Activated T-helper 17 cell treated with anti-CD3 and anti-CD28 coated beads, Interleukin-2, amount 50 U/mL, for 72 hours (primary cell): ENCODE data around the gene SLC6A16. TPM values are rescaled to one million over a fixed set of nuclear protein-coding genes. Genes with fewer than 3 reads are reported as not detected.
"Not testable (repeated sequence)": the region's sequence is repeated elsewhere in the genome, so short reads cannot be mapped to it uniquely, and the experiment has no call there.

Experiments
- ATAC-seq: fragments of 150-1000 bp; cut with Tn5 transposase; replicated peaks from 2 replicates; pipeline ENCODE4 v1.10.0; 2021; ENCODE audit warnings: mild to moderate bottlenecking, moderate library complexity
- H3K27ac Mint-ChIP-seq: one replicate; pipeline ENCODE4 v1.8.0; 2022; ENCODE audit warnings: mixed read lengths
- H3K27me3 Mint-ChIP-seq: one replicate; pipeline ENCODE4 v1.8.0; 2022; ENCODE audit warnings: mixed read lengths
- H3K36me3 Mint-ChIP-seq: one replicate; pipeline ENCODE4 v1.8.0; 2022; ENCODE audit warnings: low read depth, mild to moderate bottlenecking, mixed read lengths
- H3K4me1 Mint-ChIP-seq: one replicate; pipeline ENCODE4 v1.8.0; 2022; ENCODE audit warnings: mixed read lengths
- H3K4me3 Mint-ChIP-seq: one replicate; pipeline ENCODE4 v1.8.0; 2022; ENCODE audit warnings: mild to moderate bottlenecking, mixed read lengths
- H3K9me3 Mint-ChIP-seq: one replicate; pipeline ENCODE4 v1.8.0; 2022; ENCODE audit warnings: mixed read lengths
- total RNA-seq, 2 donors: library from RNA; stranded (reverse); gene quantifications; one replicate each; pipeline ENCODE4 v1.2.3, GENCODE V29; 2022

The SLC6A16 gene
- total RNA-seq, 2 donors from 2014 or later = 1.1 to 1.4 TPM

DNA sequence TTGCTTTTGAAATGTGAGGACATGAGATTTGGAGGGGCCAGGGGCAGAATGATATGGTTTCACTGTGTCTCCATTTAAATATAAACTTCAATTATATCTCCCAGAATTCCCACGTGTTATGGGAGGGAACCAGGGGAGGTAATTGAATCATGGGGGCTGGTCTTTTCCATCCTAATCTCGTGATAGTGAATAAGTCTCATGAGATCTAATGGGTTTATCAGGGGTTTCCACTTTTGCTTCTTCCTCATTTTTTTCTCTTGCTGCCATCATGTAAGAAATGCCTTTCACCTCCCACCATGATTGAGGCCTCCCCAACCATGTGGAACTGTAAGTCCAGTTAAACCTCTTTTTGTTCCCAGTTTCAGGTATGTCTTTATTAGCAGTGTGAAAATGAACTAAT, 35.7 kb downstream of the SLC6A16 start:
- not testable (repeated sequence) for H3K4me3 Mint-ChIP-seq, H3K9me3 Mint-ChIP-seq, ATAC-seq, H3K27ac Mint-ChIP-seq, H3K4me1 Mint-ChIP-seq, H3K36me3 Mint-ChIP-seq, H3K27me3 Mint-ChIP-seq

DNA sequence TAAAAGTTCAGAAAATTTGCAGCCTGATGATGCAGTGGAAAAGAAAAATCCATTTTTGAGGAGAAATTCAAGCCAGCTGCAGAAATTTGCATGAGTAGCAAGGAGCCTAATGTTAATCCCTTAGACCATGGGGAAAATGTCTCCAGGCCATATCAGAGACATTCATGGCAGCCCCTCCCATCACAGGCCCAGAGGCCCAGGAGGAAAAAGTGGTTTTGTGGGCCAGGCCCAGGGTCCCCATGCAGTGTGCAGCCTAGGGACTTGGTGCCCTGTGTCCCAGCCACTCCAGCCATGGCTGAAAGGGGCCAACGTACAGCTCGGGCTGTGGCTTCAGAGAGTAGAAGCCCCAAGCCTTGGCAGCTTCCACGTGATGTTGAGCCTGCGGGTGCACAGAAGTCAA, 36.8 kb downstream of the SLC6A16 start:
- not testable (repeated sequence) for H3K4me1 Mint-ChIP-seq, H3K4me3 Mint-ChIP-seq, H3K9me3 Mint-ChIP-seq, ATAC-seq, H3K27ac Mint-ChIP-seq, H3K36me3 Mint-ChIP-seq, H3K27me3 Mint-ChIP-seq

DNA sequence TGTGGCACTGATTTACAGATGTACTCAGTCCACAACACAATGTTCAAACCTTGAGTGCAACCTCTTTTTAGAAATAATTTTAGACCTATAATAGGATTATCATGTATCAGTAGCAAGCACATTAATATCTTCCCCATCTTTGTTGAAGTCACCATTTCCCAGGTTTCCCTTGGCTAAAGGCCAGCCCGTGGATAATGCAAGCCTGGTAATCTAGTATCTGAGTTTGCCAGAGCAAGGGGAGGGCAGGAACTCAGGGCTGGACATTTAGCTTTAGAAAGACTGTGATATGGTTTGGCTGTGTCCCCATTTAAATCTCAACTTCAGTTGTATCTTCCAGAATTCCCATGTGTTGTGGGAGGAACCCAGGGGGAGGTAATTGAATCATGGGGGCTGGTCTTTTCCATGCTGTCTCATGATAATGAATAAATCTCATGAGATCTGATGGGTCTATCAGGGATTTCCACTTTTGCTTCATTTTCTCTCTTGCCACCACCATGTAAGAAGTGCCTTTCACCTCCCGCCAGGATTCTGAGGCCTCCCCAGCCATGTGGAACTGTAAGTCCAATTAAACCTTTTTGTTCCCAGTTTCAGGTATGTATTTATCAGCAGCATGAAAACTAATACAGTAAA, 37.7 kb downstream of the SLC6A16 start:
- no peaks in the 10 kb centered on the region for H3K4me1 Mint-ChIP-seq
- no peaks in the 10 kb centered on the region for H3K36me3 Mint-ChIP-seq
- H3K27me3 Mint-ChIP-seq = no peaks in the 10 kb centered on the region
- no peaks in the 10 kb centered on the region for H3K9me3 Mint-ChIP-seq
- H3K4me3 Mint-ChIP-seq = no peak overlapping the region
- ATAC-seq = no peak
- H3K27ac Mint-ChIP-seq = no peak overlapping the region

DNA sequence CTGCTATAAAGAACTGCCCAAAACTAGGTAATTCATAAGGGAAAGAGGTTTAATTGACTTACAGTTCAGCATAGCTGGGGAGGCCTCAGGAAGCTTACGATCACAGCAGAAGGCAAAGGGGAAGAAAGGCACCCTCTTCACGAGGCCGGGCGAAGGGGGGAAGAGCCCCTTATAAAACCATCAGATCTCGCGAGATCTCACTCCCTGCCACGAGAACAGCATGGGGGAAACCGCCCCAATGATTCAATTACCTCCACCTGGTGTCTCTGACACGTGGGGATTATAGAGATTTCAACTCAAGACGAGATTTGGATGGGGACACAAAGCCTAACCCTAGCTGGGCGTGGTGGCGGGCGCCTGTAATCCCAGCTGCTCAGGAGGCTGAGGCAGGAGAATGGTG, 42.8 kb downstream of the SLC6A16 start:
- no peak for ATAC-seq
- Mint-ChIP-seq H3K4me1 (no peaks in the 10 kb centered on the region), H3K27ac (no peak overlapping the region), H3K4me3 (no peak overlapping the region), H3K9me3 (no peaks in the 10 kb centered on the region), H3K36me3 (no peaks in the 10 kb centered on the region), H3K27me3 (peaks cover 2% of the 10 kb centered on the region)

DNA sequence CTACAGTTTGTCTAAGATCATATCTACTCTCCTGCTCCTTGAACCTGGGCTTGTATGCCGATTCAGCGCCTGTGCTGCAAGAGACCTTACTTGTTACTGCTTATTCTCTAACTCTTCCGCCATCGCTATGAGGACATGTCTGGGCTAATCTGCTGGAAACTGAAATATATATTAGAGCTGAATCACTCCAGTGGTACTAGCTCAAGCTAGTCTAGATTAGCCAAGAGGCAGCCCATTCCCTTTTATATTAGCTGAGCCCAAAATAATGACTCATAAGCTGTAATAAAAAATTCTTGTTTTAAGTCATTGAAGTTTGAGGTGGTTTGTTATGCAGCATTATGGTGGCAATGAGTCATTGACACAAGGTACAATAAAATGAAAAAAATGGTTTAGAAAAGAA, 52.8 kb downstream of the SLC6A16 start:
- Mint-ChIP-seq H3K9me3 (peaks cover 6% of the 10 kb centered on the region), H3K4me1 (no peaks in the 10 kb centered on the region), H3K27ac (no peak overlapping the region), H3K27me3 (peaks cover 8% of the 10 kb centered on the region), H3K4me3 (no peak overlapping the region), H3K36me3 (no peaks in the 10 kb centered on the region)
- ATAC-seq = peak; percentile 85

- H3K36me3 Mint-ChIP-seq = no peaks in the 10 kb centered on the region
- peaks cover 6% of the 10 kb centered on the region for H3K9me3 Mint-ChIP-seq
- no peak overlapping the region for H3K4me3 Mint-ChIP-seq
- H3K27me3 Mint-ChIP-seq = peaks cover 6% of the 10 kb centered on the region
- no peak overlapping the region for H3K27ac Mint-ChIP-seq
- no peak for ATAC-seq
- no peaks in the 10 kb centered on the region for H3K4me1 Mint-ChIP-seq
These were observed 53.8 kb downstream of the SLC6A16 start for GRCh38 chr19:49271080-49271753.

DNA sequence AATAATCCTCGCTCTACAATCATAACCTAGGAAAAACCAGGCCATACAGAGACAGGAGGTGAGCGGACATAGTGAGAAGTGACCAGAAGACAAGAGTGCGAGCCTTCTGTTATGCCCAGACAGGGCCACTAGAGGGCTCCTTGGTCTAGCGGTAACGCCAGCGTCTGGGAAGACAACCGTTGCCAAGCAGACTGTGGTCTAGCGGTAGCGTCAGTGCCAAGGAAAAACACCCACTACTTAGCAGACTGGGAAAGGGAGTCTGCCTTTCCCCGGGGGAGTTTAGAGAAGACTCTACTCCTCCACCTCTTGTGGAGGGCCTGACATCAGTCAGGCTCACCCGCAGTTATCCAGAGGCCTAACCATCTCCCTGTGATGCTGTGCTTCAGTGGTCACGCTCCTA, 58.6 kb downstream of the SLC6A16 start:
- H3K4me3 Mint-ChIP-seq, H3K36me3 Mint-ChIP-seq, H3K9me3 Mint-ChIP-seq, ATAC-seq, H3K27ac Mint-ChIP-seq, H3K4me1 Mint-ChIP-seq: not testable (repeated sequence)
- H3K27me3 Mint-ChIP-seq = peaks cover 11% of the 10 kb centered on the region

DNA sequence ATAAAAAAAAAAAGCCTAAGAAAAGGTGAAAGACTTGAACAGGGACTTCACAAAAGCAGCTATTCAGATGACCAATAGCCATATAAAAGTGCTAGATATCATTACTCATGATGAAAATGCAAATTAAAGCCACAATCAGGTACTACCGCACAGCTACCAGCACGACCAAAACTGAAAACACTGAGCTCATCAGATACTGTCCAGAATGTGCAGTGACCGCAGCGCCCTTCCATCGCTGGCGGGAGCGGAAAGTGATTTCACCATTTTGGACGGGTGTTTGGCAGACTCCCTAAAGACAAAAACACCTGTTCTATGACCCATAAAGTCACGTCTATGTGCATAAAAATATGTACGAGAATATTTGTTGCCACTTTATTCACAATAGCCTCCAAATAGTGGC, 60.7 kb downstream of the SLC6A16 start:
- no peaks in the 10 kb centered on the region for H3K4me1 Mint-ChIP-seq
- no peaks in the 10 kb centered on the region for H3K9me3 Mint-ChIP-seq
- H3K27ac Mint-ChIP-seq = no peak overlapping the region
- no peaks in the 10 kb centered on the region for H3K36me3 Mint-ChIP-seq
- no peak overlapping the region for H3K4me3 Mint-ChIP-seq
- no peak for ATAC-seq
- H3K27me3 Mint-ChIP-seq = peaks cover 8% of the 10 kb centered on the region

DNA sequence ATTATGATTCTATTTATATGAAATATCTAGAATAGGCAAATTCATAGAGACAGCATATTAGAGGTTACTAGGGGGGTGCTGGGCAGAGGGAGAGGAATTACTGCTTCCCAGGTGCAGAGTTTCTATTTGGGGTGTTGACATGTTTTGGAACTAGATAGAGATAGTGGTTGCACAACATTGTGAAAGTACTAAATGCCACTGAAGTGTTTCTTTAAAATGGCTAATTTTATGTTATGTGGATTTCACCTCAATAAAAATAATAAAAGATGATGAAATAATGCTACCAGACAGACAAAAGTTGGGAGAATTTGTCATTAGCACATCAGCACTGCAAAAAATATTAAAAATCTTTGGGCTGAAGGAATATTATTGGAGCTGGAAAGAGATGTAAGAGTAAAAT, 63.4 kb downstream of the SLC6A16 start:
- H3K36me3 Mint-ChIP-seq = no peaks in the 10 kb centered on the region
- no peak overlapping the region for H3K27ac Mint-ChIP-seq
- H3K27me3 Mint-ChIP-seq = peaks cover 15% of the 10 kb centered on the region
- no peak for ATAC-seq
- H3K9me3 Mint-ChIP-seq = peaks cover 7% of the 10 kb centered on the region
- no peaks in the 10 kb centered on the region for H3K4me1 Mint-ChIP-seq
- no peak overlapping the region for H3K4me3 Mint-ChIP-seq

DNA sequence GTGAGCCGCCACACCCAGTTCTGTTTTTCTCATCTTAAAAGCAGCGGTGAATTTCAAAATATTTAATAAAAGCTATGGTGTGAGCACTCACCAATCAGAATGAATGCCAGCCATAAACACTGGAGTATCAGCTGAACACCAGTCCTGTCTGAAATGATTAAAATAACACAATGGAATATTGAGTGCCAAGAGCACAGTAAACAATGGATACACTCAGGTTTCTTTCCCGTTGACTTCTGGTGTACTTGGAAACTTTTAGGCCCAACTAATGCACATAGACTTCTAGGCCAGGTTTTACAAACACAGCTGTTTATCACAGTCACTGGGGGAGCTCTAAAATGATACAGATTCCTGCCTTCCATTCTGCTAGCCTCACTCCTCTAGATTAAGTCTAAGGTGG, 68.3 kb downstream of the SLC6A16 start:
- Mint-ChIP-seq H3K27ac (no peak overlapping the region), H3K9me3 (peaks cover 7% of the 10 kb centered on the region), H3K36me3 (no peaks in the 10 kb centered on the region), H3K27me3 (peaks cover 25% of the 10 kb centered on the region), H3K4me3 (no peak overlapping the region), H3K4me1 (no peaks in the 10 kb centered on the region)
- no peak for ATAC-seq

GRCh38 chr19:49255674-49256073, 69.3 kb downstream of the SLC6A16 start:
- ATAC-seq = no peak
- H3K9me3 Mint-ChIP-seq = peaks cover 7% of the 10 kb centered on the region
- H3K4me3 Mint-ChIP-seq = no peak overlapping the region
- peaks cover 25% of the 10 kb centered on the region for H3K27me3 Mint-ChIP-seq
- H3K36me3 Mint-ChIP-seq = no peaks in the 10 kb centered on the region
- no peak overlapping the region for H3K27ac Mint-ChIP-seq
- no peaks in the 10 kb centered on the region for H3K4me1 Mint-ChIP-seq

- Mint-ChIP-seq H3K4me3 (no peak overlapping the region), H3K27me3 (peaks cover 15% of the 10 kb centered on the region), H3K27ac (no peak overlapping the region), H3K36me3 (no peaks in the 10 kb centered on the region), H3K4me1 (no peaks in the 10 kb centered on the region), H3K9me3 (no peaks in the 10 kb centered on the region)
- ATAC-seq = no peak
These were observed 75.1 kb downstream of the SLC6A16 start for GRCh38 chr19:49249933-49250332.

GRCh38 chr19:49247676-49248075, 77.3 kb downstream of the SLC6A16 start:
- Mint-ChIP-seq H3K4me1 (no peaks in the 10 kb centered on the region), H3K27me3 (peaks cover 10% of the 10 kb centered on the region), H3K36me3 (no peaks in the 10 kb centered on the region), H3K4me3 (no peak overlapping the region), H3K9me3 (no peaks in the 10 kb centered on the region), H3K27ac (no peak overlapping the region)
- ATAC-seq = no peak

- H3K36me3 Mint-ChIP-seq = no peaks in the 10 kb centered on the region
- no peaks in the 10 kb centered on the region for H3K9me3 Mint-ChIP-seq
- H3K4me3 Mint-ChIP-seq = no peak overlapping the region
- no peak overlapping the region for H3K27ac Mint-ChIP-seq
- no peaks in the 10 kb centered on the region for H3K27me3 Mint-ChIP-seq
- no peaks in the 10 kb centered on the region for H3K4me1 Mint-ChIP-seq
- ATAC-seq = no peak
These were observed 80.7 kb downstream of the SLC6A16 start for GRCh38 chr19:49244256-49244655.

- Mint-ChIP-seq H3K36me3 (no peaks in the 10 kb centered on the region), H3K27ac (no peak overlapping the region), H3K9me3 (no peaks in the 10 kb centered on the region), H3K4me3 (no peak overlapping the region), H3K4me1 (no peaks in the 10 kb centered on the region), H3K27me3 (no peaks in the 10 kb centered on the region)
- ATAC-seq = no peak
These were observed 81.3 kb downstream of the SLC6A16 start for GRCh38 chr19:49243726-49244125.
